ENCODE data around the gene EPHB1. TPM values are rescaled to one million over a fixed set of nuclear protein-coding genes. Genes with fewer than 3 reads are reported as not detected.

Gene EPHB1
- total and polyA plus RNA-seq, 2 experiments from 2014 or later, result 0.43 to 0.81 TPM

- in situ Hi-C loops (cut with MboI), result no loop called here
- no peaks in the 10 kb centered on the region for H3K9me2 ChIP-seq (ENCODE audit: insufficient read depth)
- H2AFZ ChIP-seq, result no peak overlapping the region
- H3K9me3 ChIP-seq (ENCODE audit: low read depth), result no peaks in the 10 kb centered on the region
- TF ChIP-seq EZH2phosphoT487 (IDR thresholded peaks at IDR 0.05; ENCODE audit: insufficient read depth, low read depth), result no peak
- no peak for TF ChIP-seq EZH2 (IDR thresholded peaks at IDR 0.05; ENCODE audit: insufficient read depth, poor library complexity, severe bottlenecking)
- no peak overlapping the region for H3K27ac ChIP-seq
- no peaks in the 10 kb centered on the region for H3K36me3 ChIP-seq (ENCODE audit: low read depth)
- H3K79me2 ChIP-seq (ENCODE audit: insufficient read depth), result no peaks in the 10 kb centered on the region
- no peak for DNase-seq
- no peaks in the 10 kb centered on the region for H3F3A ChIP-seq (ENCODE audit: insufficient read depth)
- no peaks in the 10 kb centered on the region for H3K4me1 ChIP-seq (ENCODE audit: insufficient read depth)
- H4K20me1 ChIP-seq (ENCODE audit: insufficient read depth), result no peaks in the 10 kb centered on the region
- WGBS, 2 experiments (ENCODE audit: low coverage in 1 of 2, low lambda C conversion rate in 2 of 2, missing lambda C conversion rate in 2 of 2), result 39 to 50% methylated on average over 3 of the region's 3 CpGs
- H3K4me2 ChIP-seq (ENCODE audit: unreplicated experiment), result no peak overlapping the region
- H3K27me3 ChIP-seq (replicated peaks; ENCODE audit: insufficient read depth), result no peaks in the 10 kb centered on the region
- H3K9ac ChIP-seq, result no peak overlapping the region
- H3K4me3 ChIP-seq, result no peak overlapping the region
These were observed 386.3 kb downstream of the EPHB1 start for GRCh38 chr3:135181408-135181807.

- 47 to 50% methylated on average over 3 of the region's 3 CpGs for WGBS, 2 experiments (ENCODE audit: low coverage in 1 of 2, low lambda C conversion rate in 2 of 2, missing lambda C conversion rate in 2 of 2)
- Histone ChIP-seq H3F3A (ENCODE audit: insufficient read depth) (no peaks in the 10 kb centered on the region), H3K4me2 (ENCODE audit: unreplicated experiment) (no peak overlapping the region), H3K9ac (no peak overlapping the region), H3K4me3 (no peak overlapping the region), H3K9me2 (ENCODE audit: insufficient read depth) (no peaks in the 10 kb centered on the region), H3K27ac (no peak overlapping the region), H3K4me1 (ENCODE audit: insufficient read depth) (no peaks in the 10 kb centered on the region), H3K27me3 (replicated peaks; ENCODE audit: insufficient read depth) (no peaks in the 10 kb centered on the region), H2AFZ (no peak overlapping the region), H3K9me3 (ENCODE audit: low read depth) (no peaks in the 10 kb centered on the region), H4K20me1 (ENCODE audit: insufficient read depth) (no peaks in the 10 kb centered on the region), H3K79me2 (ENCODE audit: insufficient read depth) (no peaks in the 10 kb centered on the region), H3K36me3 (ENCODE audit: low read depth) (no peaks in the 10 kb centered on the region)
- no peak for TF ChIP-seq EZH2 (IDR thresholded peaks at IDR 0.05; ENCODE audit: insufficient read depth, poor library complexity, severe bottlenecking)
- no peak for TF ChIP-seq EZH2phosphoT487 (IDR thresholded peaks at IDR 0.05; ENCODE audit: insufficient read depth, low read depth)
- in situ Hi-C loops (cut with MboI), result no loop called here
- no peak for DNase-seq
These were observed 387.4 kb downstream of the EPHB1 start for GRCh38 chr3:135182364-135182998.

- in situ Hi-C loops (cut with MboI), result no loop called here
- Histone ChIP-seq H3F3A (ENCODE audit: insufficient read depth) (no peaks in the 10 kb centered on the region), H3K9me3 (ENCODE audit: low read depth) (no peaks in the 10 kb centered on the region), H4K20me1 (ENCODE audit: insufficient read depth) (no peaks in the 10 kb centered on the region), H3K27me3 (replicated peaks; ENCODE audit: insufficient read depth) (no peaks in the 10 kb centered on the region), H3K4me1 (ENCODE audit: insufficient read depth) (0 out of 2 replicates have a peak, but pooled peaks cover 3% of the 10 kb centered on the region), H3K4me3 (no peak overlapping the region), H3K9ac (no peak overlapping the region), H3K9me2 (ENCODE audit: insufficient read depth) (0 out of 2 replicates have a peak, but pooled peaks cover 3% of the 10 kb centered on the region), H3K27ac (no peak overlapping the region), H3K4me2 (ENCODE audit: unreplicated experiment) (no peak overlapping the region), H2AFZ (no peak overlapping the region), H3K79me2 (ENCODE audit: insufficient read depth) (no peaks in the 10 kb centered on the region), H3K36me3 (ENCODE audit: low read depth) (no peaks in the 10 kb centered on the region)
- 25 to 28% methylated on average over 2 of the region's 2 CpGs for WGBS, 2 experiments (ENCODE audit: low coverage in 1 of 2, low lambda C conversion rate in 2 of 2, missing lambda C conversion rate in 2 of 2)
- no peak for DNase-seq
- no peak for TF ChIP-seq EZH2 (IDR thresholded peaks at IDR 0.05; ENCODE audit: insufficient read depth, poor library complexity, severe bottlenecking)
- no peak for TF ChIP-seq EZH2phosphoT487 (IDR thresholded peaks at IDR 0.05; ENCODE audit: insufficient read depth, low read depth)
These were observed 395.6 kb downstream of the EPHB1 start for GRCh38 chr3:135190658-135191057.

DNA sequence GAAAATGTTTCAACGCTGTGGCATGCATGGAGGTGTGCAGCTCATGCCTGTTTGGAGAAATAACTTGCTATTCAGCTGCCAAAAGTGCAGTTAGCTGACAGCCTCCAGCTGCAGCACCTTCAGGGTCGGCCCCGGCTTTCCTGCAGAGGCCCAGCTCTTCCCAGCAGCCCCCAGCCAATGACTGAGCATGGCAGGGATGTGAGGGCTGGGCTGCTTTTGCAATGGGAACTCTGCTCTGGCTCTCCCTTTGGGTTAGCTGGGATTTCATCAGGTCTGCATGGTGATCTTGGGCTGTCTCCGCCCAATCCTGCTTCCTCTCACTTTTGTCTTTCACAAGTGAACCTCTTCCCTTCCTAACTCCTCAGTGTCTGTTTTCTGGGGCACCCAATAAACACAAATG, 396.6 kb downstream of the EPHB1 start:
- in situ Hi-C loops (cut with MboI), result no loop called here
- TF ChIP-seq EZH2phosphoT487 (IDR thresholded peaks at IDR 0.05; ENCODE audit: insufficient read depth, low read depth) (no peak), EZH2 (IDR thresholded peaks at IDR 0.05; ENCODE audit: insufficient read depth, poor library complexity, severe bottlenecking) (no peak)
- WGBS, 2 experiments (ENCODE audit: low coverage in 1 of 2, low lambda C conversion rate in 2 of 2, missing lambda C conversion rate in 2 of 2), result 49% methylated on average over 4 of the region's 4 CpGs

More for the DNA sequence above, 396.6 kb downstream of the EPHB1 start:
- Histone ChIP-seq H3K9ac (no peak overlapping the region), H4K20me1 (ENCODE audit: insufficient read depth) (no peaks in the 10 kb centered on the region), H3K27me3 (replicated peaks; ENCODE audit: insufficient read depth) (no peaks in the 10 kb centered on the region), H3K4me3 (no peak overlapping the region), H3K9me2 (ENCODE audit: insufficient read depth) (0 out of 2 replicates have a peak, but pooled peaks cover 3% of the 10 kb centered on the region), H3K27ac (no peak overlapping the region), H2AFZ (no peak overlapping the region), H3K36me3 (ENCODE audit: low read depth) (no peaks in the 10 kb centered on the region), H3K9me3 (ENCODE audit: low read depth) (no peaks in the 10 kb centered on the region), H3K4me1 (ENCODE audit: insufficient read depth) (0 out of 2 replicates have a peak, but pooled peaks cover 3% of the 10 kb centered on the region), H3K4me2 (ENCODE audit: unreplicated experiment) (no peak overlapping the region), H3K79me2 (ENCODE audit: insufficient read depth) (no peaks in the 10 kb centered on the region), H3F3A (ENCODE audit: insufficient read depth) (no peaks in the 10 kb centered on the region)
- no peak for DNase-seq
